CD4-positive, alpha-beta T cell treated with Interleukin-10 for 1 hour (primary cell): ENCODE measurements around the gene CSTA.

ENCODE experiments used
- DNase-seq: peaks from one replicate; pipeline ENCODE4 v3.0.0-alpha.2; 2020

The CSTA gene

GRCh38 chr3:122382888-122383666 is 58.0 kb downstream of the CSTA start, which contains the start of gene MIX23:
Gene MIX23 (minus strand): TSS chr3:122383231. CDS start chr3:122383224, 7 bp downstream.
- DNase-seq, result peak; percentile 87

GRCh38 chr3:122383771-122384697 is 59.0 kb downstream of the CSTA start, which contains the start of gene FAM162A:
Gene FAM162A (plus strand): TSS chr3:122384182. CDS start chr3:122384266, 84 bp downstream.
- DNase-seq, result peak; percentile 94

- no peak for DNase-seq
Observed at GRCh38 chr3:122387709-122388108, 62.7 kb downstream of the CSTA start.

- DNase-seq, result no peak
Observed at GRCh38 chr3:122389197-122389596, 64.1 kb downstream of the CSTA start.

- DNase-seq, result no peak
Observed at GRCh38 chr3:122389892-122390291, 64.8 kb downstream of the CSTA start.

- no peak for DNase-seq
Observed at GRCh38 chr3:122390665-122391064, 65.6 kb downstream of the CSTA start.
